ENCODE data around the gene SRPX2. TPM values are rescaled to one million over a fixed set of nuclear protein-coding genes. Genes with fewer than 3 reads are reported as not detected.

SRPX2 gene
- 0.31 TPM for total RNA-seq

DNA sequence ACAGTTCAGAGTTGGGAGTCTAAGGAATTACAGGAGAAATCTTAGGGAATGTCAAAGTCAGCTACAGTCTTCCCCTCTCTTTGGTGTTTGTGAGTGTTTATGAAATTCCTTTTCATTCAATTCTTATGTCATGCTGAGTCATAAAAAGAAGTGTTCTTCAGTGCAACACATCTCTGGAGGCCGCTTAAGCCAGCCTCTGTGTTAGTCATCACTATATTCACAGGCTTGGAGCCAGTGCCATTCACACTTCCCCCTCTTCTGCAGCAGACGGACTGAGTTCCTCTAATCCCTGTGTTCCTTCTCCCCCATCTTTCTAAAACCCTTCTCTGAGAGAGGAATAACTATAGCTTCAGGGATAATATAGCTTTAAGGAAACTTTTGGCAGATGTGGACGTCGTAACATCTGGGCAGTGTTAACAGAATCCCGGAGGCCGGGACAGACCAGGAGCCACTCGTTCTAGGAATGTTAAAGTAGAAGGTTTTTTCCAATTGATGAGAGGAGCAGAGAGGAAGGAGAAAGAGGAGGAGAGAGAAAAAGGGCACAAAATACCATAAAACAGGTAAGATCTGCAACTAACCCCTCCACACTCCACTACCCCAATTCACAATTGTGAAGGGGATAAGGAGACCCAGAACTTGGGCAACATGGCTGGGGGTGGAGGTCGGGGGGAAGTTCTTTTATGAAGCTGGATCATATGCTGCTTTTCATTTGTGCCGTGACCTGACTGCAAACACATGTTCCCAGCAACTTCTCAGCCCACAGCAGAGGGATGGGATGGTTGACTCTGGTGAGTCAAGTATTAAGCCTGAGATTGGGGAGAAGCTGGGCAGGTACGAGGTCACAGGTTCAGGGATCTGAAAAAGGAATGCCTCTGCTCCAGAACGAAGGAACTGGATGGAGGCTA lies at the start of gene SRPX2:
Gene SRPX2, plus strand, starts transcription at position 244 of the 905 bp plus-strand sequence. CDS start 2,124 bp downstream, outside the sequence.

GRCh38 chrX:100636321-100636991 lies 7.5 kb upstream of the SRPX2 start, which contains the start of gene TSPAN6:
Gene TSPAN6 (minus strand): TSS chrX:100636806. CDS start chrX:100636694, 112 bp downstream.

Other genes with a start within 250 kb of the SRPX2 start
- gene PCDH19, start 233.9 kb upstream of the SRPX2 start, total RNA-seq = 31.0 TPM
- gene TNMD, start 59.3 kb upstream of the SRPX2 start, total RNA-seq = not detected
- 31.6 TPM for gene TSPAN6, start 7.4 kb upstream of the SRPX2 start, total RNA-seq
- 1.3 TPM for gene SYTL4, start 87.9 kb downstream of the SRPX2 start, total RNA-seq
- gene CSTF2, start 176.2 kb downstream of the SRPX2 start, total RNA-seq = 18.8 TPM
- gene NOX1, start 230.2 kb downstream of the SRPX2 start, total RNA-seq = not detected

All from parietal lobe (tissue), 1 donor.